GM19023 (cell line): Measurements from ENCODE around the gene NKD2.

Source experiments
- ATAC-seq: cut with Tn5 transposase; IDR thresholded peaks from one replicate; pipeline ENCODE4 v1.9.1; 2021; ENCODE audit warnings: mild to moderate bottlenecking, moderate library complexity; ENCODE audit not compliant: unreplicated experiment

NKD2 gene

DNA sequence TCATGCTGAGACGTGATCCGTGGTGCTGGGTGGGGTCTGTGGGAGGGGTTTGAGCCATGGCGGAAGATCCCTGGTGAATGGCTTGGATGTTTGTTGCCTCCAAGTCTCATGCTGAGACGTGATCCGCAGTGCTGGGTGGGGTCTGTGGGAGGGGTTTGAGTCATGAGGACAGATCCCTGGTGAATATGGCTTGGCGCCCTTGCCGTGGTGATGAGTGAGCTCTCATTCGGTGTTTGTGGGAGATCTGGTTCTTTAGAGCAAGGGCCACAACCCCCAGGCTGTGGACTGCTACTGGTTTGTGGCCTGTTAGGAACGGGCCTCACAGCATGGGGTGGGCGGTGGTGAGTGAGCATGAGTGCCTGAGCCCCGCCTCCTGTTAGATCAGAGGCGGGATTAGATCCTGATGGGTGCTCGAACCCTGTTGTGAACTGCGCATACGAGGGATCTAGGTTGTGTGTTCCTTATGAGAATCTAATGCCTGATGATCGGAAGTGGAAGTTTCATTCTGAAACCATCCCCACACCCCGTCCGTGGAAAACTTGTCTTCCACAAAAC lies 31.2 kb downstream of the NKD2 start:
- no peak for ATAC-seq

DNA sequence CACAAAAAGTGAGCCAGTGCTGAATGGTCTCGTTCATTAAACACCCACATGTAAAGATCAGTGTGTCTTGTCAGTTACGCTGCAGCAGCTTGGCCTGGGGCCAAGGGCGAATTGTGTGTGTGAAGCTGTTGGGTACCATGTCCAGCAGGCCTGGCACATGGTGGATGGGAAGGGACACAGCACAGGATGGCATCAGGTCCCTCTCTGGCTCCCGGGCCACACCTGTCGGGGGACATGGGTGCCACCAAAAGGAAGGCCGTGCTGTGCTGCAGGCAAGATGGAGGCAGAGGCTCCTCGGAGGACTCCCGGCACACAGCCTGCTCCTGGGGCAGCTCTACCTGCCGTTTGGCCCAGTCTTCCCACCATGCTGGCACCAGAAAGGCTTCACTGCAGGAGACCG lies 32.0 kb downstream of the NKD2 start:
- ATAC-seq: no peak

DNA sequence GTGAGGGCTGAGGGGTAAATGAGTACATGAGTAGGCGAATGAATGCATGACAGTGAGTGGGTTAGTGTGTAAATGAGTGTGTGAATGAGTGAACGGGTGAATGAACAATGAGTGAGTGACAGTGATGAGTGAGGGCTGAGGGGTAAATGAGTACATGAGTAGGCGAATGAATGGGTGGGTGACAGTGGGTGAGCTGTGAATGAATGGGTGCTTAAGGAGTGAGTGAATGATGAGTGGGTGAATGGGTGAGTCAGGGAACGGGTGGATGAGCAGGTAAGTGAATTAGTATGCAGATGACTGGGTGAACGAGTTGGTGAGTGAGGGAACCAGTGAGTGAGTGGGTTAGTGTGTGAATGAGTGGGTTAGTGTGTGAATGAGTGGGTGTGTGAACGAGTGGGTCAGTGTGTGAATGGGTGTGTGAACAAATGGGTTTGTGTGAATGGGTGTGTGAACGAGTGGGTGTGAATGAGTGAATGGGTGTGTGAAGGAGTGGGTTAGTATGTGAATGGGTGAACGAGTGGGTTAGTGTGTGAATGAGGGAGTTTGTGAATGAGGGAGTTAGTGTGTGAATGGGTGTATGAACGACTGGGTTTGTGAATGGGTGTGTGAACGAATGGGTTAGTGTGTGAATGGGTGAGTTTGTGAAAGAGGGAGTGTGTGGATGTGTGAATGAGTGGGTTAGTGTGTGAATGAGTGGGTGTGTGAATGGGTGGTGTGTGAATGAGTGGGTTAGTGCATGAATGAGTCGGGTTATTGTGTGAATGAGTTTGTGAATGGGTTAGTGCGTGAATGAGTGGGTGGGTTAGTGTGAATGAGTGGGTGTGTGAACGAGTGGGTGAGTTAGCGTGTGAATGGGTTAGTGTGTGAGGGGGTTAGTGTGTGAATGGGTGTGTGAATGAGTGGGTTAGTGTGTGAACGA lies 32.9 kb downstream of the NKD2 start:
- no peak for ATAC-seq

DNA sequence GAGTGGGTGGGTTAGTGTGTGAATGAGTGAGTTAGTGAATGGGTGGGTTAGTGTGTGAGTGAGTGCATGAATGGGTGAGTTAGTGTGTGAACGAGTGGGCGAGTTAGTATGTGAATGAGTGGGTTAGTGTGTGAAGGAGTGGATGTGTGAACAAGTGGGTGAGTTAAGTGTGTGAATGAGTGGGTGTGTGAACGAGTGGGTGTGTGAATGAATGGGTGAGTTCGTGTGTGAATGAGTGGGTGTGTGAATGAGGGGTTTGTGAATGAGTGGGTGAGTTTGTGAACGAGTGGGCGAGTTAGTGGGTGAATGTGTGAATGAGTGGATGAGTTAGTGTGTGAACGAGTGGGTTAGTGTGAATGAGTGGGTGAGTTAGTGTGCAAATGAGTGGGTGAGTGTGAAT lies 34.0 kb downstream of the NKD2 start:
- ATAC-seq: no peak

DNA sequence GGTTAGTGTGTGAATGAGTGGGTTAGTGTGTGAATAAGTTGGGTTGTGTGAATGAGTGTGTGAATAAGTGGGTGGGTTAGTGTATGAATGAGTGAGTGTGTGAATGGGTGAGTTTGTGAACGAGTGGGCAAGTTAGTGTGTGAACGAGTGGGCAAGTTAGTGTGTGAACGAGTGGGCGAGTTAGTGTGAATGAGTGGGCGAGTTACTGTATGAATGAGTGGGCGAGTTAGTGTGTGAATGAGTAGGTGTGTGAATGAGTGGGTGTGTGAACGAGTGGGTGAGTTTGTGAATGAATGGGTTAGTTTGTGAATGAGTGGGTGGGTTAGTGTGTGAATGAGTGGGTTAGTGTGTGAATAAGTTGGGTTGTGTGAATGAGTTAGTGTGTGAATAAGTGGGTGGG lies 34.7 kb downstream of the NKD2 start:
- ATAC-seq: no peak

DNA sequence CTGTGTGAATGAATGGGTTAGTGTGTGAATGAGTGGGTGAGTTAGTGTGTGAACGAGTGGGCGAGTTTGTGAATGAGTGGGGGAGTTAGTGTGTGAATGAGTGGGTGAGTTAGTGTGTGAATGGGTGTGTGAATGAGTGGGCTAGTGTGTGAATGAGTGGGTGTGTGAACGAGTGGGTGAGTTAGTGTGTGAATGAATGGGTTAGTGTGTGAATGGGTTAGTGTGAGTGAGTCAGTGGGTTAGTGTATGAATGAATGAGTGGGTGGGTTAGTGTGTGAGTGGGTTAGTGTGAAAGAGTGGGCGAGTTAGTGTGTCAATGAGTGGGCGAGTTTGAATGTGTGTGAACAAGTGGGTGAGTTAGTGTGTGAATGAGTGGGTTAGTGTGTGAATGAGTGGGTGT lies 35.5 kb downstream of the NKD2 start:
- ATAC-seq: no peak

DNA sequence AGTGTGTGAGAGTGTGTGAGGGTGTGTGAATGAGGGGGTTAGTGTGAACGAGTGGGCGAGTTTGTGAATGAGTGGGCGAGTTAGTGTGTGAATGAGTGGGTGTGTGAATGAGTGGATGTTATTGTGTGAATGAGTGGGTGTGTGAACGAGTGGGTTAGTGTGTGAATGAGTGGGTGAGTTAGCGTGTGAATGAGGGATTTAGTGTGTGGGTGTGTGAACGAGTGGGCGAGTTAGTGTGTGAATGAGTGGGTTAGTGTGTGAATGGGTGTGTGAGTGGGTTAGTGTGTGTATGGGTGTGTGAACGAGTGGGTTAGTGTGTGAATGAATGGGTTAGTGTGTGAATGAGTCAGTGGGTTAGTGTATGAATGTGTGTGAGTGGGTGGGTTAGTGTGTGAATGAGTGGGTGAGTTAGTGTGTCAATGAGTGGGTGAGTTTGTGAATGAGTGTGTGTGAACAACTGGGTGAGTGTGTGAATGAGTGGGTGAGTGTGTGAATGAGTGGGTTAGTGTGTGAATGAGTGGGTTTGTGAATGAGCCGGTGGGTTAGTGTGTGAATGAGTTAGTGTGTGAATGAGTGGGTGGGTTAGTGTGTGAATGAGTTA lies 37.5 kb downstream of the NKD2 start:
- no peak for ATAC-seq

DNA sequence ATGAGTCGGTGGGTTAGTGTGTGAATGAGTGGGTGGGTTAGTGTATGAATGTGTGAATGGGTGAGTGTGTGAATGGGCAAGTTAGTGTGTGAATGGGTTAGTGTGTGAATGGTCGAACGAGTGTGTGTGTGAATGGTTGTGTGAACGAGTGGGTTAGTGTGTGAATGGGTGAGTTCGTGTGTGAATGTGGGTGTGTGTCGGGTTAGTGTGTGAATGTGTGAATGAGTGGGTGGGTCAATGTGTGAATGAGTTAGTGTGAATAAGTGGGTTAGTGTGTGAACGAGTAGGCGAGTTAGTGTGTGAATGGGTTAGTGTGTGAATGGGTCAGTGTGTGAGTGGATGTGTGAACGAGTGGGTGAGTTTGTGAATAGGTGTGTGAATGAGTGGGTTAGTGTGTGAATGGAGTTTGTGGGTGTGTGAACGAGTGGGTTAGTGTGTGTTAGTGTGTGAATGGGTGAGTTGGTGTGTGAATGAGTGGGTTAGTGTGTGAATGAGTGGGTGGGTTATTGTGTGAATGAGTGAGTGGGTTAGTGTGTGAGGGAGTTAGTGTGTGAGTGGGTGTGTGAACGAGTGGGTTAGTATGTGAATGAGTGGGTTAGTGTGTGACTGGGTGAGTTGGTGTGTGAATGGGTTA lies 38.8 kb downstream of the NKD2 start:
- no peak for ATAC-seq

DNA sequence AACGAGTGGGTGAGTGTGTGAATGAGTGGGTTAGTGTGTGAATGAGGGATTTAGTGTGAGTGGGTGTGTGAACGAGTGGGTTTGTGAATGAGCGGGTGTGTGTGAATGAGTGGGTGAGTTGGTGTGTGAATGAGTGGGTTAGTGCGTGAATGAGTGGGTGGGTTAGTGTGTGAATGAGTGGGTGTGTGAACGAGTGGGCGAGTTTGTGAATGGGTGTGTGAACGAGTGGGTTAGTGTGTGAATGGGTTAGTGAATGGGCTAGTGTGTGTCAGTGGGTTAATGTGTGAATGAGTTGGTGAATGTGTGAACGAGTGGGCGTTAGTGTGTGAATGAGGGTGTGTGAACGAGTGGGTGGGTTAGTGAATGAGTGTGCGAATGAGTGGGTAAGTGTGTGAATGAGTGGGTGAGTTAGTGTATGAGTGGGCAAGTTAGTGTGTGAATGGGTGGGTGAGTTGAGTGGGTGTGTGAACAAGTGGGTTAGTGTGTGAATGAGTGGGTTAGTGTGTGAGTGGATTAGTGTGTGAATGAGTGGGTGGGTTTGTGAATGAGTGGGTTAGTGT lies 39.6 kb downstream of the NKD2 start:
- no peak for ATAC-seq

DNA sequence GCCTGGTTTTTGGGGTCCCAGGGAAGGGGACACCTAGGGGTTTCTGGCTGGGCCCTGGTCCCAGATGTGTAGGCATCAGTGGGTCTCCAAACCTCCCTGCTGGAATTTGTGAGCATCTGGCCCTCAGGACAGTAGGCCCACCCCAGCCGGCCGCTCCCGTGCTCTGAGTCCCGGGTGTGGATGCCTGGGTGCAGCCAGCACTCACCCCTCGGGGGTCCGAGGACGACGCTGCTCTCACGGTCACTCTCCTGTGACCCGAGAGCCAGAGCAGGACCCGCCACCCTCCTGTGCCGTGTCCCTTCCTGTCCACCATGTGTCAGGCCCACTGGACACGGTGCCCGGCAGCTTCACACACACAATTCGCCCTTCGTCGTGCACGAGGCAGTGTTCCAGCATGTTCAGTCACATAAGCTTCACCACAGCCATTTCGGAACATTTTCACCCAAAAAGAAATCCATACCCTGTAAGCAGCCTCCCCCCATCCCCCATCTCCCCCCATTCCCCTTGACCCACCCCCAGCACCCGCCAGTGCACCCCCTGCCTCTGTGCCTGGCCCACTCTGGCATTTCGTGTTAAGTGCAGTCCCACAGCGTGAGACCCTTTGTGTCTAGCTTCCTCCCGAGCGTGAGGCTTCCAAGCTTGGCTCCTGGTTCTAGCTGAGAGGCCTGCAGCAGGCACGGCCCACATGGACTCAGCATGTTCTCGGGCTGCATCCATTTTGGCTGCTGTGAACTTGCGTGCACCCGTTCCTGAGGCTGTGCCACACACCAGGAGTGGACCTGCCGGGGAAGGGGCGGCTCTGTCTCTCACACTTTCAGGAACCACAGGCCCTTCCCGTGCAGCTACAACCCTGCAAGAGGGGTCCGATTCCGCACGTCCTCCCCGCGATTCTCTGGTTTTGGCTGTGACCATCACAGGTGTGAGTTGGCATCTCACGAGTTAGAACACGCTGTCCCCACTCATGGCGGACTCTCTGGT lies 40.5 kb downstream of the NKD2 start:
- ATAC-seq: no peak

DNA sequence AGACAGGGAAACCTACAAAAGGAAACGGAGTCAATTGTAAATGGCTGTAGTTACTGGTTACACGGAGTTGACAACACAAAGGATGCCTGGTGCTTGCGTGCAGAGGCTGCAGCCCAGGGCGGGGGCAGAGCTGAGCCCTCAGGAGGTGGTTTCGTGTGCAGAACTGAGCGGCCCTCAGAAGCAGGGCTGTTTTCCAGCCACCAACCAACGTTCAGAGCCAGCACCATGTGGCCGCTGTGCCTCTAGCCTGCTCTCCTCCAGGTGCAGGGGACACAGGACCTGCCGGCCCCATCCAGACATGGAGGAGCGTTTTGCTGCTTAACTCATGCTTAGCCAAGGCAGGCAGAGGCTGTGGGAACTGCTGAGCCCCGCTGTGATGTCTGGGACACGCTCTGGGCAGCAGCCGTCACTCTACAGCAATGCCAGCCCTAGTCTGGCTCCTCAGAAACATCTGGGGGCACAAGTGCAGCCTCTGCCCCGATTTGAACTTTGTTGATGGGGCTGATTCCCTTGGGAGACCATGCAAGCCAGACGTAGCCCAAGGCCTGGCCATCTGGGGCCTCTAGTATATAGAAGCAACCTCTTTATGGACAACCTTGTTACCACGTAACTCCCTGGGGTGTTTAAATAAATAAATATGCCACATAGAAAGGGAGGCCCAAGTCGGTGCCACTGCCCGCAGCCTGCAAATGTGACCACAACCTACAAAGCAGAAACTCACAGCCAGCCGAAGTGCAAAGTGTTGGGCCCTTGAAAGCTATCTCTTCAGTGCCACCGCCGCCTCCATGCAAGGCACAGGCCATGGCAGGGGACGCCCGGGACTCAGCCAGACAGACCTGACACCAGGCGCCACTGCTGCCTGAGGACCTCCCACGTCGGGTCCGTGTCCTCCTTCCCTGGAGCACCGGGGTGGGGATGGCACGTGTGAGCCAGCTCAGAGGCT lies 42.1 kb downstream of the NKD2 start:
- ATAC-seq: no peak

DNA sequence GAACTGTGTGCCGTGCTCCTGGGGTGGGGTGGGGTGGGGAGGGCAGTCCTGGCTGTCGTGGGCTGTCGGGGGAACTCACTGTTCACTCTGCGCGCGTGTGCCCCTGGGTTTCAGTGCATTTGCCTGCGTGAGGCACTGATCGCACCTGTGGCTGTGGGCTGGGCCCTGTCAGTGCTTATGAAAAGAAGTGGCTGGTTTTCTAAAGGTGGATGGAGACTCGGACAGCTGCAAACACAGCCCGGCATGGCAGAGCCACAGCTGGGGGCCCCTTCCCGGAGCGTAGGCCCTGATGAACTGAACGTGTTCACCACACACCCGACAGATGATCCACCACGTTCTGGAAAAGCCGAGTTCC lies 42.7 kb downstream of the NKD2 start:
- ATAC-seq: no peak

DNA sequence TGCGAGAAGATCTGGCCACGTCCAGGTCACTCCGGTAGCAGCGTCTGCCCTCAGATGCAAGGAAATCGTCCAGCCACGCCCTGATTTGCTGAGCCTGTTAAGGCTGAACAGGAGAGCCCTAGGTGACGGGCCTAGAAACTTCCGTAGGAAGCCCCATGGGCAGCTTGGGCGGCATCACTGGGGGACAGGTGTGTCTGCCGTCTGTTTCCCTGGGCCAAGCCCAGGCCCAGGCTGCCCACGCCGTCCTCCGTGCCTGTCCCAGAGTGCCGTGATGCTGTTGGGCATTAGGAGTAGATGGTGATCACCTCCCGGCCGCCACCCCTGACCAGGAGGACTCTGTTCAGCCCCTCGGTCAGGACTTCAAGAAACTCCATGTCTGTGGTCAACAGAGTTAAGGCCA lies 43.5 kb downstream of the NKD2 start:
- no peak for ATAC-seq

DNA sequence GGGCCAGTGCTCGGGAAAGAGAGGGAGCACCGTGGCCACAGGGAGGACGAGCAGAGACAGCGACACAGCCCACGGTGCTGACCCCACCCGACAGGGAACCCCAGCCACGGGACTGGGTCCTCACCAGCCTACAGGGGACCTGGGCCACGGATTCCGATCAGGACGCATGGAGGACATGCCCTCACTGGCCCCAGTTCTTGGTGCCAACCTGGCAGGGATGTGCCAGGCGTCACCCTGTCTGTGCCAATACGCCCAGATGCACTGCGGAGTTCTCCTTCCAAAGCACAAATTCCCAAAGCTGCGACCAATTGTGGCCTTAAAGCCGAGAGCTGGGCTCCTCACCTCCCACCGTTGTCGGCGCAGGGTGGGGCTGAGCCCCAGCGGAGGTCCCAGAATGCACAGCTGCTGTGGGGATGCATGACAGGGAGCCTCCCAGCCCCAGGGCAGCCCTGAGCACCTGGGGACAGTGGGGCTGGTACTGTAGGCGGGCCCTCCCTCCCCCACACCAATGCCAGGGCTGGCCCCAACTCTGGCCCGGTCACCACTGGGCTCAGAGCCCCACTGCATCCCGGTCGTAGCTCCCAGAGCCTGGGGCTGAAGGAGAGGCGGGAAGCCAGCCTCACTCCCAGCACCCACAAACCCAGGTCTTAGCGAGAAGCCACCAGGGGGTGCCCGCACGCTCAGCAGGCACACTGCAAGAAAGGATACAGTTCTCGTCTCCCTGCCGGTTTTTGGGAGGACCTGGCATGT lies 44.2 kb downstream of the NKD2 start:
- no peak for ATAC-seq

DNA sequence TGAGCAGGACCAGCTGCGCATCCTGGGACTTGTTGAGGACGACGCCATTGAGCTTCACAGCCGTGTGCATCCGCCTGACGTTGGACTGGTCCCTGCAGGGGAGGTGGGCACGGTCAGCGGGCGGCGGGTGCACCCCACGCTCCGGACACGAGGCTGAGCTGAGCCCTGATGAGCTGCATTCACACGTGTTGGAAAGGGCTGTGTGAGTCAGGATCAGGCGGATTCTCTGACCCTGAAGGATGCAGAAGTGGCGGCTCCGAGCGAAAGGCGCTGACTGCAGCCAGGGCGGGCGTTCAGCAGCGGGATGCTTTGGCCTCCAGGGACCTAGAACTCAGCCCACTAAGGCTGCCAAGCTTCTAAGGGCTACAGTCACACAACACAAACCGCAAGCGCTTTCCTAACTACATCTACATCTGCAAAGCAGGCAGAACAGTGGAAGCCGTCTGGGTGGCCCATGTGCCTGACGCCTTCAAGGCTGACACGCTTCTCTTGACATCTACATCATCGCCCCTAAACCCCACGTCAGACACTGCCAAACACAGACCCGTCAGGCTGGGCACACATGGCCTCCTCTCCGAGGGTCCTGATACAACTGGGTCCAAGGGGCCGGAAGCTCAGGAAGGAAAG lies 44.9 kb downstream of the NKD2 start:
- ATAC-seq: no peak

DNA sequence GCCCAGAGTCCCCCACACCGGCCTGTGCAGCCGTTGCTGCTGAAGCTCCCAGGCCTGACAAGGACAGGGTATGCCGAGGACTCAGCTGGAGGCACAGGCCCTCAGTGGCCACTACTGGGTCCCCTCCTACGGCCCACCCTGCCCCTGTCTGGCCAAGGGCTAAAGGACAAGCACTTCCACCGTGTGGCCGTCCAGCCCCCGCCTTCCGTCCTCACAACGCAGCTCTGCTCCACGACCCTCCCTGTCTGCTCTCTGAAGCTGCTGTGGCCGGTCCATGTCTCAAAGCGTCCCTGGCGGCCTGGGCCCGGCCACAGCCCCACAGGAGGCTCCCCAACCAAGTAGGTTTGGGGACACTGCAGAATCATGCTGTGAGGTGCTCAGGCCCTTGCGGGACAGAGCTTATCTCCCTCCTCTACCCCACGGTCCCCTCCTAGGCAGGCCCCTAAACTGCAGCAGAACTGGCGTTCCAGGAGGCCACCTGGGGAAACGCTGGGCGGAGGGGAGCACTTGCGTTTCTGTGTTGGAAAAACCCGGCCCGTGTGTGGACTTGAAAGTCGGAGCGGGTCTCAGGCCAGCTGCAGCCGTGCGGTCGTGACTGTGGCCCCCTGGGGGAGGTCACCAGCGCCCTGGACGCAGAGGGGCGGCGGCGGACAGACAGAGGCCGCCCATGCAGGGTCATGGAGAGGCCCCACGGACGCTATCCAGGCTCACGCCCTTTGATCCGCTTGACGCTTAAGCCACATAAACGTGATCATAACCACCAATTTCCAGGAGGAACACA lies 45.6 kb downstream of the NKD2 start:
- ATAC-seq: no peak
